ENCODE measurements around the gene PPFIA1. TPM values are rescaled to one million over a fixed set of nuclear protein-coding genes. Genes with fewer than 3 reads are reported as not detected.

The PPFIA1 gene
- total and polyA plus RNA-seq, 2 experiments from 2014 or later: 34.1 to 48.1 TPM

- Histone ChIP-seq H3K27ac (no peak overlapping the region), H3K4me3 (no peak overlapping the region), H3K27me3 (no peaks in the 10 kb centered on the region), H3K9me3 (ENCODE audit: low read depth) (no peaks in the 10 kb centered on the region), H3K36me3 (peaks cover 17% of the 10 kb centered on the region), H3K4me1 (ENCODE audit: low read depth) (no peaks in the 10 kb centered on the region)
- TF ChIP-seq CTCF (IDR thresholded peaks at IDR 0.05; ENCODE audit: low read depth, low read length): no peak
- DNase-seq (ENCODE audit: low read depth in 1 of 2, low spot score in 1 of 2): peak in 1 of 2 donors; percentile 53
These were observed 93.7 kb downstream of the PPFIA1 start for GRCh38 chr11:70364178-70364577.

- no peaks in the 10 kb centered on the region for H3K27me3 ChIP-seq
- H3K4me1 ChIP-seq (ENCODE audit: low read depth): no peaks in the 10 kb centered on the region
- no peak for DNase-seq (ENCODE audit: low read depth in 1 of 2, low spot score in 1 of 2)
- no peak overlapping the region for H3K27ac ChIP-seq
- H3K36me3 ChIP-seq: peaks cover 17% of the 10 kb centered on the region
- no peaks in the 10 kb centered on the region for H3K9me3 ChIP-seq (ENCODE audit: low read depth)
- H3K4me3 ChIP-seq: no peak overlapping the region
- TF ChIP-seq CTCF (IDR thresholded peaks at IDR 0.05; ENCODE audit: low read depth, low read length): no peak
These were observed 94.5 kb downstream of the PPFIA1 start for GRCh38 chr11:70364745-70365543.

- no peak for TF ChIP-seq CTCF (IDR thresholded peaks at IDR 0.05; ENCODE audit: low read depth, low read length)
- H3K27me3 ChIP-seq: no peaks in the 10 kb centered on the region
- no peaks in the 10 kb centered on the region for H3K4me1 ChIP-seq (ENCODE audit: low read depth)
- no peak for DNase-seq (ENCODE audit: low read depth in 1 of 2, low spot score in 1 of 2)
- H3K36me3 ChIP-seq: peaks cover 14% of the 10 kb centered on the region
- no peak overlapping the region for H3K27ac ChIP-seq
- H3K4me3 ChIP-seq: no peak overlapping the region
- no peaks in the 10 kb centered on the region for H3K9me3 ChIP-seq (ENCODE audit: low read depth)
These were observed 95.0 kb downstream of the PPFIA1 start for GRCh38 chr11:70365544-70365927.

GRCh38 chr11:70367071-70367470 is 96.6 kb downstream of the PPFIA1 start:
- TF ChIP-seq CTCF (IDR thresholded peaks at IDR 0.05; ENCODE audit: low read depth, low read length): no peak
- Histone ChIP-seq H3K36me3 (peaks cover 15% of the 10 kb centered on the region), H3K4me3 (no peak overlapping the region), H3K27me3 (no peaks in the 10 kb centered on the region), H3K9me3 (ENCODE audit: low read depth) (no peaks in the 10 kb centered on the region), H3K4me1 (ENCODE audit: low read depth) (no peaks in the 10 kb centered on the region), H3K27ac (no peak overlapping the region)
- no peak for DNase-seq (ENCODE audit: low read depth in 1 of 2, low spot score in 1 of 2)

DNA sequence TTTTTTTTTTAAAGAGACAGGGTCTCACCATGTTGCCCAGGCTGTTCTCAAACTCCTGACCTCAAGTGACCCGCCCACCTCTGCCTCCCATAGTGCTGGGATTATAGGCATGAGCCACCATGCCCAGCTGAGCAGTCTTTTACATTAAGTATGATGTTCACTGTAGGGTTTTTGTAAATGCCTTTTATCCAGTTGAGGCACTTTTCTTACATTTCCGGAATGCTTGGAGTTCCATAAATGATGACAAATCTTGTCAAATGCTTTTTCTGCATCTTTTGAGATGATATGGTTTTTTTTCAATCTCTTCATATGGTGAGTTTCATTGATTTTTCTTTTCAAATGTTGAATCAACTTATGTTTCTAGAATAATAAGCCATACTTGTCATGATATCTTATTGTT is 98.5 kb downstream of the PPFIA1 start:
- peaks cover 18% of the 10 kb centered on the region for H3K36me3 ChIP-seq

More for the DNA sequence above, 98.5 kb downstream of the PPFIA1 start:
- Histone ChIP-seq H3K27ac (no peak overlapping the region), H3K9me3 (ENCODE audit: low read depth) (no peaks in the 10 kb centered on the region), H3K4me1 (ENCODE audit: low read depth) (no peaks in the 10 kb centered on the region), H3K27me3 (no peaks in the 10 kb centered on the region), H3K4me3 (no peak overlapping the region)
- DNase-seq (ENCODE audit: low read depth in 1 of 2, low spot score in 1 of 2): no peak
- no peak for TF ChIP-seq CTCF (IDR thresholded peaks at IDR 0.05; ENCODE audit: low read depth, low read length)
